Neural cell (in vitro differentiated cells): ENCODE measurements around the gene HOXB1. TPM values are rescaled to one million over a fixed set of nuclear protein-coding genes. Genes with fewer than 3 reads are reported as not detected.

ENCODE experiments used
- H2AFZ ChIP-seq: fragments of 200-600, 300-800 bp; sonication (generic), shearing (Covaris generic); 2 replicates; pipeline ENCODE4 v1.6.0; 2014; ENCODE audit warnings: low read depth, mild to moderate bottlenecking, antibody characterized with exemption, low read length, moderate library complexity
- H3F3A ChIP-seq: fragments of 200-600 bp; shearing (Covaris generic); 2 replicates; pipeline ENCODE4 v1.6.1; 2016; ENCODE audit warnings: mild to moderate bottlenecking, moderate library complexity, mixed read lengths, antibody characterized with exemption, low read length; ENCODE audit not compliant: insufficient read depth, poor library complexity, severe bottlenecking
- H3K27ac ChIP-seq: fragments of 200-600, 300-800 bp; sonication (generic), shearing (Covaris generic); 2 replicates; pipeline ENCODE4 v1.5.1; 2014; ENCODE audit warnings: mild to moderate bottlenecking, low read length, moderate library complexity
- H3K27me3 ChIP-seq: fragments of 300-800, 200-600 bp; sonication (generic), shearing (Covaris generic); 2 replicates; pipeline ENCODE4 v1.6.0; 2014; ENCODE audit warnings: mild to moderate bottlenecking, low read depth, low read length, moderate library complexity; ENCODE audit not compliant: insufficient read depth
- H3K36me3 ChIP-seq: fragments of 300-800, 200-600 bp; sonication (generic), shearing (Covaris generic); 2 replicates; pipeline ENCODE4 v1.5.1; 2014; ENCODE audit warnings: mild to moderate bottlenecking, antibody characterized with exemption, low read length, moderate library complexity; ENCODE audit not compliant: insufficient read depth
- H3K4me2 ChIP-seq: fragments of 300-800, 200-600 bp; sonication (generic), shearing (Covaris generic); 2 replicates; pipeline ENCODE4 v1.6.0; 2014; ENCODE audit warnings: mild to moderate bottlenecking, low read length
- H3K4me3 ChIP-seq: fragments of 300-800, 200-600 bp; sonication (generic), shearing (Covaris generic); 2 replicates; pipeline ENCODE4 v1.5.1; 2014; ENCODE audit warnings: mild to moderate bottlenecking, low read length, moderate library complexity
- H3K79me2 ChIP-seq: fragments of 200-600 bp; shearing (Covaris generic); replicated peaks from 2 replicates; pipeline ENCODE4 v1.6.0; 2014; ENCODE audit warnings: mild to moderate bottlenecking, low read length, moderate library complexity; ENCODE audit not compliant: insufficient read depth
- H3K9ac ChIP-seq: fragments of 300-800, 200-600 bp; sonication (generic), shearing (Covaris generic); 2 replicates; pipeline ENCODE4 v1.6.1; 2016; ENCODE audit warnings: mild to moderate bottlenecking, low read length, mixed read lengths
- H3K9me2 ChIP-seq: fragments of 200-600 bp; shearing (Covaris generic); 2 replicates; pipeline ENCODE4 v1.6.1; 2016; ENCODE audit warnings: mild to moderate bottlenecking, low read length, mixed read lengths; ENCODE audit not compliant: insufficient read depth
- H3K9me3 ChIP-seq: fragments of 200-600, 300-800 bp; sonication (generic), shearing (Covaris generic); 2 replicates; pipeline ENCODE4 v1.6.1; 2016; ENCODE audit warnings: mild to moderate bottlenecking, mixed run types, low read length, moderate library complexity, mixed read lengths
- H4K20me1 ChIP-seq: fragments of 200-600 bp; shearing (Covaris generic); 2 replicates; pipeline ENCODE4 v1.6.1; 2016; ENCODE audit warnings: mild to moderate bottlenecking, mixed run types; ENCODE audit not compliant: insufficient read depth
- EP300 ChIP-seq: fragments of 450-650 bp; conservative IDR thresholded peaks from 2 replicates; pipeline ENCODE4 v1.6.1; 2014; ENCODE audit warnings: antibody characterized with exemption, mild to moderate bottlenecking, moderate library complexity; ENCODE audit not compliant: poor library complexity, severe bottlenecking
- EZH2 ChIP-seq: fragments of 200-600, 300-800 bp; shearing (Covaris generic), sonication (generic); IDR thresholded peaks from 2 replicates; pipeline ENCODE4 v1.6.1; 2014; ENCODE audit warnings: antibody characterized with exemption, low read length, borderline replicate concordance, mild to moderate bottlenecking; ENCODE audit not compliant: insufficient read depth, poor library complexity, severe bottlenecking
- MXI1 ChIP-seq: fragments of 450-650 bp; conservative IDR thresholded peaks from 2 replicates; pipeline ENCODE4 v1.6.1; 2014; ENCODE audit warnings: antibody characterized with exemption, mild to moderate bottlenecking; ENCODE audit not compliant: poor library complexity, severe bottlenecking
- POLR2AphosphoS5 ChIP-seq: IDR thresholded peaks from 2 replicates; pipeline ENCODE4 v1.6.1; 2012
- RAD21 ChIP-seq: fragments of 450-650 bp; conservative IDR thresholded peaks from 2 replicates; pipeline ENCODE4 v1.6.1; 2014; ENCODE audit warnings: antibody characterized with exemption, mild to moderate bottlenecking, moderate library complexity
- SMC3 ChIP-seq: fragments of 450-650 bp; conservative IDR thresholded peaks from 2 replicates; pipeline ENCODE4 v1.6.1; 2014; ENCODE audit warnings: antibody characterized with exemption, mild to moderate bottlenecking, moderate library complexity; ENCODE audit not compliant: poor library complexity
- TAF1 ChIP-seq: IDR thresholded peaks from 2 replicates; pipeline ENCODE4 v1.6.1; 2012; ENCODE audit warnings: low read depth
- polyA minus RNA-seq: library from RNA; depleted of rRNA, polyadenylated mRNA; stranded (reverse); fragments of >200 nt; gene quantifications from 2 replicates; pipeline ENCODE4 v1.2.3, GENCODE V29; 2014
- polyA plus RNA-seq: library from polyadenylated mRNA; depleted of rRNA; stranded (reverse); fragments of >200 nt; gene quantifications from 2 replicates; pipeline ENCODE4 v1.2.3, GENCODE V29; 2014
- TF ChIP-seq, protein P1 (sequence below): IDR thresholded peaks from 2 replicates; pipeline ENCODE4 v1.6.1; 2012; ENCODE audit warnings: borderline replicate concordance
- TF ChIP-seq, protein P2 (sequence below): fragments of 450-650 bp; IDR thresholded peaks from 2 replicates; pipeline ENCODE4 v1.5.1; 2014; ENCODE audit warnings: antibody characterized with exemption, mild to moderate bottlenecking, moderate library complexity; ENCODE audit not compliant: poor library complexity, severe bottlenecking

The HOXB1 gene
- not detected in 2 replicates for polyA plus RNA-seq
- not detected in 2 replicates for polyA minus RNA-seq

DNA sequence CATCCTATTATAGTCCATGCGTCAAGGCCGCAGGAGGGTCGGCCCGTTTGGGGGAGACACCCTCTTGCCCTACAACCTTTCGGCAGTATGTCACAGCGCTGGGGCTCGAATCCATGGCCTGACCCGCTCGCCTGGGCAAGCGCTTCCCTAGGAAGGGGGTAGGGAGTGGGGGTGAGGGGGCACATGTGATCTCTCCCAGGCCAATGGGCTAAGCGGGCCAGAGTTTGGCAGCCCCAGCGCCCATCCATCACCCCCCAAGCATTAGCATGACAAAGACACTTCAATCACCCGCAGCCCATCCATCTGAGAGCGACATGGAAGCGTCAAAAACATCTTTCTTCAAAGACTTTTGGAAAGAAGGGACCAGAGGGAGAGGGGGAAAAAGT lies at the start of gene HOXB1:
Gene HOXB1 (minus strand): TSS at position 125 of the 386 bp plus-strand sequence. CDS start 107 bp downstream, at position 18.
- H3K9me2 ChIP-seq: no peaks in the 10 kb centered on the region
- no peaks in the 10 kb centered on the region for H3F3A ChIP-seq
- TF ChIP-seq POLR2AphosphoS5 (no peak), EZH2 (no peak), SMC3 (no peak), RAD21 (no peak), TAF1 (no peak), MXI1 (no peak), EP300 (no peak)
- TF ChIP-seq, protein P1, sequence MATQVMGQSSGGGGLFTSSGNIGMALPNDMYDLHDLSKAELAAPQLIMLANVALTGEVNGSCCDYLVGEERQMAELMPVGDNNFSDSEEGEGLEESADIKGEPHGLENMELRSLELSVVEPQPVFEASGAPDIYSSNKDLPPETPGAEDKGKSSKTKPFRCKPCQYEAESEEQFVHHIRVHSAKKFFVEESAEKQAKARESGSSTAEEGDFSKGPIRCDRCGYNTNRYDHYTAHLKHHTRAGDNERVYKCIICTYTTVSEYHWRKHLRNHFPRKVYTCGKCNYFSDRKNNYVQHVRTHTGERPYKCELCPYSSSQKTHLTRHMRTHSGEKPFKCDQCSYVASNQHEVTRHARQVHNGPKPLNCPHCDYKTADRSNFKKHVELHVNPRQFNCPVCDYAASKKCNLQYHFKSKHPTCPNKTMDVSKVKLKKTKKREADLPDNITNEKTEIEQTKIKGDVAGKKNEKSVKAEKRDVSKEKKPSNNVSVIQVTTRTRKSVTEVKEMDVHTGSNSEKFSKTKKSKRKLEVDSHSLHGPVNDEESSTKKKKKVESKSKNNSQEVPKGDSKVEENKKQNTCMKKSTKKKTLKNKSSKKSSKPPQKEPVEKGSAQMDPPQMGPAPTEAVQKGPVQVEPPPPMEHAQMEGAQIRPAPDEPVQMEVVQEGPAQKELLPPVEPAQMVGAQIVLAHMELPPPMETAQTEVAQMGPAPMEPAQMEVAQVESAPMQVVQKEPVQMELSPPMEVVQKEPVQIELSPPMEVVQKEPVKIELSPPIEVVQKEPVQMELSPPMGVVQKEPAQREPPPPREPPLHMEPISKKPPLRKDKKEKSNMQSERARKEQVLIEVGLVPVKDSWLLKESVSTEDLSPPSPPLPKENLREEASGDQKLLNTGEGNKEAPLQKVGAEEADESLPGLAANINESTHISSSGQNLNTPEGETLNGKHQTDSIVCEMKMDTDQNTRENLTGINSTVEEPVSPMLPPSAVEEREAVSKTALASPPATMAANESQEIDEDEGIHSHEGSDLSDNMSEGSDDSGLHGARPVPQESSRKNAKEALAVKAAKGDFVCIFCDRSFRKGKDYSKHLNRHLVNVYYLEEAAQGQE: no peak
- TF ChIP-seq, protein P2, sequence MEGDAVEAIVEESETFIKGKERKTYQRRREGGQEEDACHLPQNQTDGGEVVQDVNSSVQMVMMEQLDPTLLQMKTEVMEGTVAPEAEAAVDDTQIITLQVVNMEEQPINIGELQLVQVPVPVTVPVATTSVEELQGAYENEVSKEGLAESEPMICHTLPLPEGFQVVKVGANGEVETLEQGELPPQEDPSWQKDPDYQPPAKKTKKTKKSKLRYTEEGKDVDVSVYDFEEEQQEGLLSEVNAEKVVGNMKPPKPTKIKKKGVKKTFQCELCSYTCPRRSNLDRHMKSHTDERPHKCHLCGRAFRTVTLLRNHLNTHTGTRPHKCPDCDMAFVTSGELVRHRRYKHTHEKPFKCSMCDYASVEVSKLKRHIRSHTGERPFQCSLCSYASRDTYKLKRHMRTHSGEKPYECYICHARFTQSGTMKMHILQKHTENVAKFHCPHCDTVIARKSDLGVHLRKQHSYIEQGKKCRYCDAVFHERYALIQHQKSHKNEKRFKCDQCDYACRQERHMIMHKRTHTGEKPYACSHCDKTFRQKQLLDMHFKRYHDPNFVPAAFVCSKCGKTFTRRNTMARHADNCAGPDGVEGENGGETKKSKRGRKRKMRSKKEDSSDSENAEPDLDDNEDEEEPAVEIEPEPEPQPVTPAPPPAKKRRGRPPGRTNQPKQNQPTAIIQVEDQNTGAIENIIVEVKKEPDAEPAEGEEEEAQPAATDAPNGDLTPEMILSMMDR: no peak
- peaks cover 89% of the 10 kb centered on the region for H3K27me3 ChIP-seq
- H3K9ac ChIP-seq: no peak within 1 kb of the TSS
- H3K79me2 ChIP-seq: no peaks in the 10 kb centered on the region
- H3K36me3 ChIP-seq: no peaks in the 10 kb centered on the region
- no peak within 1 kb of the TSS for H2AFZ ChIP-seq
- no peak within 1 kb of the TSS for H3K27ac ChIP-seq
- no peak within 1 kb of the TSS for H3K4me3 ChIP-seq
- H4K20me1 ChIP-seq: no peaks in the 10 kb centered on the region
- no peak within 1 kb of the TSS for H3K4me2 ChIP-seq
- no peaks in the 10 kb centered on the region for H3K9me3 ChIP-seq

DNA sequence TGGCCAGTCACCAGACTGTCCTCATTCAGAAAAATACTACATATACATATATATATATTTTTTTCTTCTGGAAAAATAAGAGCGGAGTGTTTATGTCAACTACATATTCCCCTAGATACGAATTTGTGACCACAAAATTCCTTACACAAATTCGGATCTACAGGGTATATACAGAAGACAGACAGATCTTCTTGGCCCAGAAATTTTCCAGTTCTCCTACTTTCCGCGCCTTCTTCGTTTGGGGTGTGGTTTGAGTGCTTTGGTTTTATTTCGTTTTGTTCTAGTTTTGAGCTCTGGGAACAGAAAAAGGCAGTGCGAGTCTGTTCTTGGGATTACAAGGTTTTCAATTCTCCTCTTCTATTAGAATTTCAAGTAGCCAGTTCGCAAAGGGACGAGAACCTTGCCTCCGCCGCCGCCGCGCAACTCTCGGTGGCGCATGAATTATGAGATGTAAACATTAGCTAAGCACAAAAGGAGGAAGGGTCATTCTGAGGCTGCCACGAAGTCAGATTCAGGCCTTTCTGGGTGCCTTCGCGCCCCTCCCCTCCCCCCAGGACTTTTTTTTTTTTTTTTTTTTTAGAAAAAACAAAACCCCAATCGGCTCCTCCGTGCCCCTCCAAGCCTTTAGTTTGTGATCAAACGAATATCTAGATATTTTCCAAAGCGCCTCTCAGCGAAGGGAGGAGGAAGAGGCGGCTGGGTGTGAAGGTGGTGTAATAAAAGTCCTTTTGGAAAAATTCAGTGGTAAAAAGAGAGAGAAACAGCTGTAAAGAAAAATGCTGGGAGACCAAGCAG lies 49.1 kb upstream of the HOXB1 start:
- no peak overlapping the region for H2AFZ ChIP-seq
- TF ChIP-seq POLR2AphosphoS5 (peak; percentile 53), SMC3 (no peak)
- H3K27ac ChIP-seq: no peak overlapping the region
- no peak overlapping the region for H3K4me2 ChIP-seq
- H3K79me2 ChIP-seq: no peaks in the 10 kb centered on the region
- no peak overlapping the region for H3K4me3 ChIP-seq
- no peaks in the 10 kb centered on the region for H3F3A ChIP-seq
- no peaks in the 10 kb centered on the region for H3K36me3 ChIP-seq
- no peaks in the 10 kb centered on the region for H3K9me2 ChIP-seq
- H3K9me3 ChIP-seq: no peaks in the 10 kb centered on the region
- H3K27me3 ChIP-seq: peaks cover 98% of the 10 kb centered on the region
- no peaks in the 10 kb centered on the region for H4K20me1 ChIP-seq
- no peak overlapping the region for H3K9ac ChIP-seq
